Measurements from ENCODE around the gene TMEM106B. TPM values are rescaled to one million over a fixed set of nuclear protein-coding genes. Genes with fewer than 3 reads are reported as not detected.

Gene TMEM106B
- total RNA-seq, 1 experiment from 2014 or later = 27.3 TPM

GRCh38 chr7:12228024-12228423, 16.9 kb downstream of the TMEM106B start (continued):
- TF ChIP-seq HMGXB4 (CRISPR knock-in tag; IDR thresholded peaks at IDR 0.05) (no peak), MLX (CRISPR knock-in tag; IDR thresholded peaks at IDR 0.05) (no peak), TP53 (CRISPR knock-in tag; IDR thresholded peaks at IDR 0.05) (no peak)

- no peak for ATAC-seq
- ChIA-PET POLR2A (no interaction called here), CTCF (interaction anchor here (0.9 to 1.2 kb wide), 2 partner anchors 10 to 290 kb away, joined by 3 to 4 read pairs; no protein-coding TSS in a partner anchor)
- no peak overlapping the region for H3K27ac Mint-ChIP-seq
- H3K4me1 Mint-ChIP-seq = no peaks in the 10 kb centered on the region
- H3K4me3 Mint-ChIP-seq = no peak overlapping the region
- DNase-seq (ENCODE audit: low spot score) = no peak
- TF ChIP-seq EMX1 (CRISPR knock-in tag; IDR thresholded peaks at IDR 0.05) (no peak), USF2 (CRISPR knock-in tag; IDR thresholded peaks at IDR 0.05) (no peak), ZNF425 (CRISPR knock-in tag; conservative IDR thresholded peaks at IDR 0.05) (no peak), FOXP4 (CRISPR knock-in tag; IDR thresholded peaks at IDR 0.05) (no peak), MAX (CRISPR knock-in tag; IDR thresholded peaks at IDR 0.05) (no peak), ZNF219 (CRISPR knock-in tag; IDR thresholded peaks at IDR 0.05; ENCODE audit: borderline replicate concordance) (no peak), ZNF263 (CRISPR knock-in tag; IDR thresholded peaks at IDR 0.05; ENCODE audit: low read depth) (no peak), GABPB1 (CRISPR knock-in tag; IDR thresholded peaks at IDR 0.05) (no peak), ATF2 (CRISPR knock-in tag; IDR thresholded peaks at IDR 0.05; ENCODE audit: borderline replicate concordance, low read depth) (no peak)
- H3K36me3 Mint-ChIP-seq = peaks cover 22% of the 10 kb centered on the region
- no peaks in the 10 kb centered on the region for H3K27me3 Mint-ChIP-seq (ENCODE audit: low read depth)
- H3K9me3 Mint-ChIP-seq = peaks cover 10% of the 10 kb centered on the region
These were observed 18.0 kb downstream of the TMEM106B start for GRCh38 chr7:12229046-12229445.

GRCh38 chr7:12231097-12231496, 20.0 kb downstream of the TMEM106B start:
- Mint-ChIP-seq H3K36me3 (peaks cover 4% of the 10 kb centered on the region), H3K4me1 (no peaks in the 10 kb centered on the region), H3K4me3 (no peak overlapping the region), H3K9me3 (no peaks in the 10 kb centered on the region), H3K27me3 (ENCODE audit: low read depth) (no peaks in the 10 kb centered on the region), H3K27ac (no peak overlapping the region)
- DNase-seq (ENCODE audit: low spot score) = no peak
- ChIA-PET CTCF (no interaction called here), POLR2A (no interaction called here)
- no peak for ATAC-seq
- no peak for TF ChIP-seq ZNF138 (CRISPR knock-in tag; conservative IDR thresholded peaks at IDR 0.05)
- TF ChIP-seq ERG (CRISPR knock-in tag; IDR thresholded peaks at IDR 0.05) = no peak
- no peak for TF ChIP-seq NFATC4 (CRISPR knock-in tag; IDR thresholded peaks at IDR 0.05)
- no peak for TF ChIP-seq CREM (CRISPR knock-in tag; IDR thresholded peaks at IDR 0.05)
- TF ChIP-seq ATF1 (CRISPR knock-in tag; IDR thresholded peaks at IDR 0.05) = no peak
- TF ChIP-seq PREB (CRISPR knock-in tag; IDR thresholded peaks at IDR 0.05; ENCODE audit: borderline replicate concordance) = no peak
- TF ChIP-seq ZNF512 (CRISPR knock-in tag; IDR thresholded peaks at IDR 0.05; ENCODE audit: borderline replicate concordance) = no peak
- TF ChIP-seq ZNF396 (CRISPR knock-in tag; IDR thresholded peaks at IDR 0.05; ENCODE audit: borderline replicate concordance) = no peak

All from WTC11 (cell line).